Measurements from ENCODE around the gene MMP2.

Gene MMP2

GRCh38 chr16:55494994-55495421 is 16.0 kb downstream of the MMP2 start:
- Histone ChIP-seq H3K9me3 (ENCODE audit: control insufficient read depth, insufficient read depth, low read length) (no peaks in the 10 kb centered on the region), H3K9ac (ENCODE audit: low read depth, low read length) (no peak overlapping the region), H3K36me3 (ENCODE audit: insufficient read depth, low read length) (peaks cover 7% of the 10 kb centered on the region; the same call in 1 of the 2 replicates), H3K4me1 (ENCODE audit: insufficient read depth, low read length) (peaks cover 10% of the 10 kb centered on the region)

- Histone ChIP-seq H3K9me3 (ENCODE audit: control insufficient read depth, insufficient read depth, low read length) (no peaks in the 10 kb centered on the region), H3K4me1 (ENCODE audit: insufficient read depth, low read length) (peaks cover 10% of the 10 kb centered on the region), H3K9ac (ENCODE audit: low read depth, low read length) (no peak overlapping the region), H3K36me3 (ENCODE audit: insufficient read depth, low read length) (peaks cover 7% of the 10 kb centered on the region; the same call in 1 of the 2 replicates)
Measured at GRCh38 chr16:55495616-55496289, 16.8 kb downstream of the MMP2 start.

GRCh38 chr16:55496509-55497145 is 17.6 kb downstream of the MMP2 start:
- no peaks in the 10 kb centered on the region for H3K9me3 ChIP-seq (ENCODE audit: control insufficient read depth, insufficient read depth, low read length)
- H3K4me1 ChIP-seq (ENCODE audit: insufficient read depth, low read length): peaks cover 10% of the 10 kb centered on the region
- no peak overlapping the region for H3K9ac ChIP-seq (ENCODE audit: low read depth, low read length)
- H3K36me3 ChIP-seq (ENCODE audit: insufficient read depth, low read length): peaks cover 7% of the 10 kb centered on the region; the same call in 1 of the 2 replicates

- Histone ChIP-seq H3K4me1 (ENCODE audit: insufficient read depth, low read length) (peaks cover 14% of the 10 kb centered on the region), H3K9ac (ENCODE audit: low read depth, low read length) (no peak overlapping the region), H3K36me3 (ENCODE audit: insufficient read depth, low read length) (peaks cover 7% of the 10 kb centered on the region; the same call in 1 of the 2 replicates), H3K9me3 (ENCODE audit: control insufficient read depth, insufficient read depth, low read length) (no peaks in the 10 kb centered on the region)
Measured at GRCh38 chr16:55497558-55497957, 18.6 kb downstream of the MMP2 start.

GRCh38 chr16:55498101-55498500 is 19.1 kb downstream of the MMP2 start:
- H3K36me3 ChIP-seq (ENCODE audit: insufficient read depth, low read length): peaks cover 3% of the 10 kb centered on the region; the same call in 1 of the 2 replicates
- no peak overlapping the region for H3K9ac ChIP-seq (ENCODE audit: low read depth, low read length)
- no peaks in the 10 kb centered on the region for H3K9me3 ChIP-seq (ENCODE audit: control insufficient read depth, insufficient read depth, low read length)
- H3K4me1 ChIP-seq (ENCODE audit: insufficient read depth, low read length): peaks cover 19% of the 10 kb centered on the region

GRCh38 chr16:55499281-55499680 is 20.3 kb downstream of the MMP2 start:
- Histone ChIP-seq H3K36me3 (ENCODE audit: insufficient read depth, low read length) (no peaks in the 10 kb centered on the region), H3K4me1 (ENCODE audit: insufficient read depth, low read length) (peaks cover 22% of the 10 kb centered on the region), H3K9me3 (ENCODE audit: control insufficient read depth, insufficient read depth, low read length) (no peaks in the 10 kb centered on the region), H3K9ac (ENCODE audit: low read depth, low read length) (no peak overlapping the region)

- no peaks in the 10 kb centered on the region for H3K9me3 ChIP-seq (ENCODE audit: control insufficient read depth, insufficient read depth, low read length)
- no peaks in the 10 kb centered on the region for H3K36me3 ChIP-seq (ENCODE audit: insufficient read depth, low read length)
- peaks cover 20% of the 10 kb centered on the region for H3K4me1 ChIP-seq (ENCODE audit: insufficient read depth, low read length)
- no peak overlapping the region for H3K9ac ChIP-seq (ENCODE audit: low read depth, low read length)
Measured at GRCh38 chr16:55499951-55500529, 21.0 kb downstream of the MMP2 start.

- H3K9me3 ChIP-seq (ENCODE audit: control insufficient read depth, insufficient read depth, low read length): no peaks in the 10 kb centered on the region
- H3K4me1 ChIP-seq (ENCODE audit: insufficient read depth, low read length): peaks cover 19% of the 10 kb centered on the region
- H3K9ac ChIP-seq (ENCODE audit: low read depth, low read length): no peak overlapping the region
- H3K36me3 ChIP-seq (ENCODE audit: insufficient read depth, low read length): no peaks in the 10 kb centered on the region
Measured at GRCh38 chr16:55500530-55501011, 21.6 kb downstream of the MMP2 start.

GRCh38 chr16:55501549-55502322 is 22.7 kb downstream of the MMP2 start:
- Histone ChIP-seq H3K36me3 (ENCODE audit: insufficient read depth, low read length) (no peaks in the 10 kb centered on the region; the same call in 1 of the 2 replicates), H3K4me1 (ENCODE audit: insufficient read depth, low read length) (peaks cover 12% of the 10 kb centered on the region; the same call in 1 of the 2 replicates), H3K9ac (ENCODE audit: low read depth, low read length) (no peak overlapping the region), H3K9me3 (ENCODE audit: control insufficient read depth, insufficient read depth, low read length) (no peaks in the 10 kb centered on the region)

- Histone ChIP-seq H3K36me3 (ENCODE audit: insufficient read depth, low read length) (no peaks in the 10 kb centered on the region; the same call in none of the 2 replicates), H3K9me3 (ENCODE audit: control insufficient read depth, insufficient read depth, low read length) (no peaks in the 10 kb centered on the region), H3K9ac (ENCODE audit: low read depth, low read length) (no peak overlapping the region), H3K4me1 (ENCODE audit: insufficient read depth, low read length) (peaks cover 12% of the 10 kb centered on the region; the same call in 1 of the 2 replicates)
Measured at GRCh38 chr16:55502801-55503366, 23.9 kb downstream of the MMP2 start.

GRCh38 chr16:55503726-55504550 is 24.9 kb downstream of the MMP2 start:
- Histone ChIP-seq H3K36me3 (ENCODE audit: insufficient read depth, low read length) (no peaks in the 10 kb centered on the region; the same call in none of the 2 replicates), H3K9ac (ENCODE audit: low read depth, low read length) (no peak overlapping the region), H3K9me3 (ENCODE audit: control insufficient read depth, insufficient read depth, low read length) (no peaks in the 10 kb centered on the region), H3K4me1 (ENCODE audit: insufficient read depth, low read length) (peaks cover 12% of the 10 kb centered on the region; the same call in 1 of the 2 replicates)

- H3K4me1 ChIP-seq (ENCODE audit: insufficient read depth, low read length): peaks cover 17% of the 10 kb centered on the region; the same call in 1 of the 2 replicates
- H3K9me3 ChIP-seq (ENCODE audit: control insufficient read depth, insufficient read depth, low read length): no peaks in the 10 kb centered on the region
- H3K9ac ChIP-seq (ENCODE audit: low read depth, low read length): no peak overlapping the region
- no peaks in the 10 kb centered on the region; the same call in none of the 2 replicates for H3K36me3 ChIP-seq (ENCODE audit: insufficient read depth, low read length)
Measured at GRCh38 chr16:55505333-55506015, 26.5 kb downstream of the MMP2 start.

GRCh38 chr16:55506083-55506482 is 27.1 kb downstream of the MMP2 start:
- Histone ChIP-seq H3K4me1 (ENCODE audit: insufficient read depth, low read length) (peaks cover 17% of the 10 kb centered on the region; the same call in 1 of the 2 replicates), H3K9me3 (ENCODE audit: control insufficient read depth, insufficient read depth, low read length) (no peaks in the 10 kb centered on the region), H3K9ac (ENCODE audit: low read depth, low read length) (no peak overlapping the region), H3K36me3 (ENCODE audit: insufficient read depth, low read length) (no peaks in the 10 kb centered on the region; the same call in none of the 2 replicates)

Data from ES-I3 (cell line).